Brain microvascular endothelial cell (primary cell): ENCODE data around the gene HMGB4.

ENCODE experiments used
- DNase-seq: peaks from one replicate; pipeline ENCODE4 v3.0.0-alpha.2; 2020
- H3K27ac ChIP-seq: fragments of 250-450 bp; sonication (Bioruptor Pico); 2 replicates; pipeline ENCODE4 v1.5.1; 2020; ENCODE audit warnings: mild to moderate bottlenecking, moderate library complexity
- H3K27me3 ChIP-seq: fragments of 250-450 bp; sonication (Bioruptor Pico); replicated peaks from 2 replicates; pipeline ENCODE4 v1.5.1; 2020; ENCODE audit warnings: mild to moderate bottlenecking
- H3K36me3 ChIP-seq: fragments of 250-450 bp; sonication (Bioruptor Pico); replicated peaks from 2 replicates; pipeline ENCODE4 v1.5.1; 2020; ENCODE audit warnings: mild to moderate bottlenecking
- H3K4me3 ChIP-seq: 2 replicates; pipeline ENCODE4 v1.5.1; 2011; ENCODE audit warnings: low read depth, mild to moderate bottlenecking, control low read depth, low read length, moderate library complexity
- in situ Hi-C: cut with HindIII; loops from 2 replicates; pipeline ENCODE4 v1.10.0; 2017; ENCODE audit warnings: low sequenced_read_pairs, low pct_ligation_motif_present
- TF ChIP-seq, protein P1 (sequence below): IDR thresholded peaks from 2 replicates; pipeline ENCODE4 v1.5.1; 2011; ENCODE audit warnings: low read depth, mild to moderate bottlenecking, moderate library complexity, low read length, control low read depth, inconsistent platforms; ENCODE audit errors: missing control alignments

The HMGB4 gene

GRCh38 chr1:33872683-33873082 lies 8.8 kb downstream of the HMGB4 start:
- in situ Hi-C loops = no loop called here
- Histone ChIP-seq H3K36me3 (no peaks in the 10 kb centered on the region), H3K4me3 (no peak overlapping the region), H3K27me3 (no peaks in the 10 kb centered on the region), H3K27ac (no peak overlapping the region)
- TF ChIP-seq, protein P1, sequence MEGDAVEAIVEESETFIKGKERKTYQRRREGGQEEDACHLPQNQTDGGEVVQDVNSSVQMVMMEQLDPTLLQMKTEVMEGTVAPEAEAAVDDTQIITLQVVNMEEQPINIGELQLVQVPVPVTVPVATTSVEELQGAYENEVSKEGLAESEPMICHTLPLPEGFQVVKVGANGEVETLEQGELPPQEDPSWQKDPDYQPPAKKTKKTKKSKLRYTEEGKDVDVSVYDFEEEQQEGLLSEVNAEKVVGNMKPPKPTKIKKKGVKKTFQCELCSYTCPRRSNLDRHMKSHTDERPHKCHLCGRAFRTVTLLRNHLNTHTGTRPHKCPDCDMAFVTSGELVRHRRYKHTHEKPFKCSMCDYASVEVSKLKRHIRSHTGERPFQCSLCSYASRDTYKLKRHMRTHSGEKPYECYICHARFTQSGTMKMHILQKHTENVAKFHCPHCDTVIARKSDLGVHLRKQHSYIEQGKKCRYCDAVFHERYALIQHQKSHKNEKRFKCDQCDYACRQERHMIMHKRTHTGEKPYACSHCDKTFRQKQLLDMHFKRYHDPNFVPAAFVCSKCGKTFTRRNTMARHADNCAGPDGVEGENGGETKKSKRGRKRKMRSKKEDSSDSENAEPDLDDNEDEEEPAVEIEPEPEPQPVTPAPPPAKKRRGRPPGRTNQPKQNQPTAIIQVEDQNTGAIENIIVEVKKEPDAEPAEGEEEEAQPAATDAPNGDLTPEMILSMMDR = no peak
- DNase-seq = no peak

DNA sequence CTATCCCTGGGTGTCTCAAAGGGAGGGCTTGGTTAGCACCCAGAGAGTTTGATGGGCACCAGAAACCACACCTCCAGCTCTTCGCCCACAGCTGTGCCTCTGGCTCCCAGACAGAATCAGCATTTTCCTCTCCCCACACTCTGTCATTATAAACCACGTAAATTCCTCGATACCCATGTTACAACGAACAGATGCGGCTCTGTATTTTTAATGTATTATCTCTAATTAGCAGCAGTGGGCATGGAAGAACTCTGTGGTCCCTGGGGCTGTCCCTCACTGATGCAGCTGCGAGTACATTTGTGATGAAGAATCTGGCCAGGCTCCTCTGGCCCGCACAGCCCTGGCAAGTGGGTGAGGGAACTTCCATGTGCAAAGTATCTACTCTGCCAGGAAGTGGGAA lies 10.8 kb downstream of the HMGB4 start:
- in situ Hi-C loops = no loop called here
- Histone ChIP-seq H3K27ac (no peak overlapping the region), H3K4me3 (no peak overlapping the region), H3K27me3 (no peaks in the 10 kb centered on the region), H3K36me3 (no peaks in the 10 kb centered on the region)
- no peak for DNase-seq
- TF ChIP-seq, protein P1 = no peak

DNA sequence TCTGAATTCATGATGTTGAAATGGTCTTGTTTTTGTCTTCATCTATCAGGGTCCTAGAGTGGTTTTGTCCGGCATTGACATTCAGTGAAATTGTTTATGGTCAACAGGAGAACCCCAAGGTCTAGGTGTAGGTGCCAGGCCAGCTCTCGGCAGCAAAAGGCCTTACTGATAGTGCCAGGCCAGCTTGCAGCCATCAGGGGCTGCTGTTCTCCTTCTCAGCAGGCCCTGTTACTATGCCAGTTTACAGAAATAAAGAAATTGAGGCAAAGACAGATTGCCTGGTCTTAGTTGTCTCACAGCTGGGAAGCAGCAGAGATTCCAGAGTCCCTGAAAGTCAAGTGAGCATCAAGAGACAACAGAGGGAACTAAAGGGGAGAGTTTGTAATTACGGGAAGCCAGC lies 12.0 kb downstream of the HMGB4 start:
- H3K36me3 ChIP-seq = no peaks in the 10 kb centered on the region
- no peak overlapping the region for H3K27ac ChIP-seq
- no peaks in the 10 kb centered on the region for H3K27me3 ChIP-seq
- in situ Hi-C loops = no loop called here
- no peak for DNase-seq
- H3K4me3 ChIP-seq = no peak overlapping the region
- TF ChIP-seq, protein P1 = no peak

GRCh38 chr1:33876970-33877650 lies 13.2 kb downstream of the HMGB4 start:
- no peak overlapping the region for H3K4me3 ChIP-seq
- in situ Hi-C loops = no loop called here
- no peaks in the 10 kb centered on the region for H3K36me3 ChIP-seq
- TF ChIP-seq, protein P1 = no peak
- DNase-seq = no peak
- H3K27me3 ChIP-seq = no peaks in the 10 kb centered on the region
- H3K27ac ChIP-seq = no peak overlapping the region

- Histone ChIP-seq H3K27ac (no peak overlapping the region), H3K27me3 (no peaks in the 10 kb centered on the region), H3K36me3 (no peaks in the 10 kb centered on the region), H3K4me3 (no peak overlapping the region)
- no peak for DNase-seq
- TF ChIP-seq, protein P1 = no peak
- in situ Hi-C loops = no loop called here
Observed at GRCh38 chr1:33878392-33878791, 14.5 kb downstream of the HMGB4 start.

- Histone ChIP-seq H3K4me3 (no peak overlapping the region), H3K36me3 (no peaks in the 10 kb centered on the region), H3K27me3 (no peaks in the 10 kb centered on the region), H3K27ac (no peak overlapping the region)
- in situ Hi-C loops = no loop called here
- no peak for DNase-seq
- TF ChIP-seq, protein P1 = no peak
Observed at GRCh38 chr1:33880305-33880704, 16.4 kb downstream of the HMGB4 start.
